Heart left ventricle (tissue), 13 donors: ENCODE measurements around the gene EXOC4.

Source experiments
- CTCF ChIP-seq, 12 donors: fragments of 200-600 bp; sonication (generic) in 4 of 12; IDR thresholded peaks; one replicate each; pipeline versions ENCODE4 v1.5.0 to v1.8.0; 2018 to 2022; ENCODE audit warnings: antibody characterized with exemption in 12 of 12, mild to moderate bottlenecking in 5 of 12
- POLR2A ChIP-seq, 2 donors: fragments of 450-650 bp; IDR thresholded peaks; one replicate each; pipeline ENCODE4 v1.6.1; 2017; ENCODE audit warnings: antibody characterized with exemption in 2 of 2, mild to moderate bottlenecking in 2 of 2, moderate library complexity in 2 of 2
- donor health status: ischemic (EF 13 %, LVEDD 7.1; RV severe dilation, severe dysfunction).
- donor health status: DM: no; HTN: yes; CAD: no.
- donor health status: DM: no; HTN: no; CAD: no.
- donor health status: ischemic (EF 25% LVEDD 6.9; RV normal size, moderate dysfunction).
- donor health status: ischemic (EF 25% LVEDD 5.7; RV mildly dilated, moderate dysfunction).
- donor health status: ischemic (EF 35%, LVEDD 5.7; RV mildly dilated, moderate dysfunction).
- donor health status: nonischemic (EF 11% LVEDD 7.7; RV severe dilation, severe dysfunction).
- donor health status: DM: yes; HTN: yes; CAD: no.
- donor health status: PGD.
- donor health status: ischemic (EF 29% LVEDD 5.4; RV normal size, mild dysfunction).
- donor health status: nonischemic (EF 23%, LVEDD 6.1; RV moderate dilation, normal function).

DNA sequence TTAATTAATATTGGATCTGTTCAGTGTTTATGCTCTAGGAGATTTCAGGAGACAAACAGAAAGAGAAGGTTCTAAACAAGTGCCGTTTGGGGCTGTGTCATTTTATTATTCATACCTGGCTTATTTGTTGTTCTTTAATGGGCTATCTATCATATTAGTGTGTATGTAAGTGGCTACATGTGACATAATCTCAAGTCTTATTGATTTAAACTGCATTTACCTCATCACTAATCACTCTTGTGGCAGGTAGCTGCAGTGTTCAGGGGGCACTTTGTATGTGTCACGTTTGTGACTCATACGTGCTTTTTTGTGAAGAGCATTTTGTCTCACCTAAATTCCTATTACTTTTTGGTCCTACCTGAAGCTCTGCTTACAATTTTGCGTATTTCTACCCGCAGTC is 95.4 kb downstream of the EXOC4 start:
- TF ChIP-seq POLR2A (IDR thresholded peaks at IDR 0.05) (no peak), CTCF (IDR thresholded peaks at IDR 0.05) (no peak)
